Fibroblast of lung (primary cell): Measurements from ENCODE around the gene SORCS2. TPM values are rescaled to one million over a fixed set of nuclear protein-coding genes. Genes with fewer than 3 reads are reported as not detected.

Experiments used
- DNase-seq, 2 donors: peaks; one replicate each; pipeline versions ENCODE4 v3.0.0 to v3.0.0-alpha.2; 2010; ENCODE audit warnings: low read depth in 2 of 2
- H2AFZ ChIP-seq: 2 replicates; pipeline ENCODE4 v1.5.1; 2012; ENCODE audit warnings: low read length, control low read depth, inconsistent platforms
- H3K27ac ChIP-seq: 2 replicates; pipeline ENCODE4 v1.5.1; 2011; ENCODE audit warnings: low read length, control low read depth; ENCODE audit not compliant: insufficient read depth
- H3K27me3 ChIP-seq: 2 replicates; pipeline ENCODE4 v1.5.1; 2011; ENCODE audit warnings: mild to moderate bottlenecking, low read length; ENCODE audit not compliant: control insufficient read depth, insufficient read depth
- H3K36me3 ChIP-seq: 2 replicates; pipeline ENCODE4 v1.5.1; 2011; ENCODE audit warnings: low read length; ENCODE audit not compliant: control insufficient read depth, insufficient read depth
- H3K4me1 ChIP-seq: 2 replicates; pipeline ENCODE4 v1.5.1; 2011; ENCODE audit warnings: low read length; ENCODE audit not compliant: control insufficient read depth, insufficient read depth; ENCODE audit errors: extremely low read depth
- H3K4me2 ChIP-seq: 2 replicates; pipeline ENCODE4 v1.5.1; 2011; ENCODE audit warnings: low read length, control low read depth; ENCODE audit not compliant: insufficient read depth; ENCODE audit errors: extremely low read depth
- H3K4me3 ChIP-seq, 4 experiments: fragments of 200-600 bp in 1 of 4; sonication (generic) in 1 of 4; replicated peaks in 1 of 4; 2 replicates each; pipeline ENCODE4 v1.5.1; 2011 to 2016; ENCODE audit warnings: low read length in 4 of 4, low read depth in 3 of 4, mild to moderate bottlenecking in 3 of 4, control low read depth in 2 of 4, inconsistent platforms in 1 of 4, mixed read lengths in 1 of 4; ENCODE audit not compliant: insufficient read depth in 1 of 4; ENCODE audit errors: control extremely low read depth in 1 of 4
- H3K79me2 ChIP-seq: 2 replicates; pipeline ENCODE4 v1.5.1; 2012; ENCODE audit warnings: mild to moderate bottlenecking, low read length, inconsistent platforms; ENCODE audit not compliant: control insufficient read depth, insufficient read depth
- H3K9ac ChIP-seq: 2 replicates; pipeline ENCODE4 v1.5.1; 2011; ENCODE audit warnings: mild to moderate bottlenecking, low read length, control low read depth; ENCODE audit not compliant: insufficient read depth
- H3K9me3 ChIP-seq: 2 replicates; pipeline ENCODE4 v1.5.1; 2012; ENCODE audit warnings: low read depth, low read length; ENCODE audit not compliant: control insufficient read depth, insufficient read depth
- H4K20me1 ChIP-seq: 2 replicates; pipeline ENCODE4 v1.5.1; 2011; ENCODE audit warnings: low read length; ENCODE audit not compliant: control insufficient read depth, insufficient read depth; ENCODE audit errors: extremely low read depth
- EZH2 ChIP-seq: IDR thresholded peaks from 2 replicates; pipeline ENCODE4 v1.5.1; 2012; ENCODE audit warnings: low read length, control low read depth, mild to moderate bottlenecking; ENCODE audit errors: missing control alignments
- polyA plus RNA-seq, 2 donors: library from polyadenylated mRNA; depleted of rRNA in 1 of 2; stranded (reverse) in 1 of 2; unstranded in 1 of 2; fragments of >200 nt; gene quantifications; 2 replicates each; pipeline ENCODE4 v1.2.1, GENCODE V29; 2011 to 2012; ENCODE audit warnings: missing spikeins in 1 of 2
- total RNA-seq: library from RNA; depleted of rRNA; stranded (reverse); fragments of >200 nt; gene quantifications from 2 replicates; pipeline ENCODE4 v1.2.1, GENCODE V29; 2014
- TF ChIP-seq, protein P1 (sequence below), 2 donors: IDR thresholded peaks in 1 of 2; conservative IDR thresholded peaks in 1 of 2; 1 replicate in 1 of 2; 2 replicates in 1 of 2; pipeline ENCODE4 v1.5.1; 2011 to 2012; ENCODE audit warnings: low read length in 2 of 2, control low read depth in 1 of 2, inconsistent platforms in 1 of 2, low read depth in 1 of 2, mild to moderate bottlenecking in 1 of 2

Gene SORCS2
- total and polyA plus RNA-seq, 2 donors (not counting 1 experiment from before 2014, with no cell fraction given), result 0.17 to 0.41 TPM

- no peaks in the 10 kb centered on the region for H3K4me1 ChIP-seq
- H3K9ac ChIP-seq, result no peak overlapping the region
- no peak for TF ChIP-seq EZH2
- TF ChIP-seq, protein P1, sequence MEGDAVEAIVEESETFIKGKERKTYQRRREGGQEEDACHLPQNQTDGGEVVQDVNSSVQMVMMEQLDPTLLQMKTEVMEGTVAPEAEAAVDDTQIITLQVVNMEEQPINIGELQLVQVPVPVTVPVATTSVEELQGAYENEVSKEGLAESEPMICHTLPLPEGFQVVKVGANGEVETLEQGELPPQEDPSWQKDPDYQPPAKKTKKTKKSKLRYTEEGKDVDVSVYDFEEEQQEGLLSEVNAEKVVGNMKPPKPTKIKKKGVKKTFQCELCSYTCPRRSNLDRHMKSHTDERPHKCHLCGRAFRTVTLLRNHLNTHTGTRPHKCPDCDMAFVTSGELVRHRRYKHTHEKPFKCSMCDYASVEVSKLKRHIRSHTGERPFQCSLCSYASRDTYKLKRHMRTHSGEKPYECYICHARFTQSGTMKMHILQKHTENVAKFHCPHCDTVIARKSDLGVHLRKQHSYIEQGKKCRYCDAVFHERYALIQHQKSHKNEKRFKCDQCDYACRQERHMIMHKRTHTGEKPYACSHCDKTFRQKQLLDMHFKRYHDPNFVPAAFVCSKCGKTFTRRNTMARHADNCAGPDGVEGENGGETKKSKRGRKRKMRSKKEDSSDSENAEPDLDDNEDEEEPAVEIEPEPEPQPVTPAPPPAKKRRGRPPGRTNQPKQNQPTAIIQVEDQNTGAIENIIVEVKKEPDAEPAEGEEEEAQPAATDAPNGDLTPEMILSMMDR (conservative IDR thresholded peaks at IDR 0.05 in 1 of 2, IDR thresholded peaks at IDR 0.05 in 1 of 2; ENCODE audit: low read depth in 1 of 2, low read length in 2 of 2), result no peak
- no peaks in the 10 kb centered on the region for H4K20me1 ChIP-seq
- H3K36me3 ChIP-seq, result no peaks in the 10 kb centered on the region
- no peaks in the 10 kb centered on the region for H3K79me2 ChIP-seq
- no peaks in the 10 kb centered on the region for H3K9me3 ChIP-seq
- peak in 1 of 2 donors; percentile 84 for DNase-seq
- H3K27me3 ChIP-seq, result peaks cover 31% of the 10 kb centered on the region
- H3K4me3 ChIP-seq, result no peak overlapping the region
- H3K4me2 ChIP-seq, result no peak overlapping the region
- no peak overlapping the region for H2AFZ ChIP-seq
- no peak overlapping the region for H3K27ac ChIP-seq
These were observed 3.4 kb downstream of the SORCS2 start for GRCh38 chr4:7195546-7196287.

DNA sequence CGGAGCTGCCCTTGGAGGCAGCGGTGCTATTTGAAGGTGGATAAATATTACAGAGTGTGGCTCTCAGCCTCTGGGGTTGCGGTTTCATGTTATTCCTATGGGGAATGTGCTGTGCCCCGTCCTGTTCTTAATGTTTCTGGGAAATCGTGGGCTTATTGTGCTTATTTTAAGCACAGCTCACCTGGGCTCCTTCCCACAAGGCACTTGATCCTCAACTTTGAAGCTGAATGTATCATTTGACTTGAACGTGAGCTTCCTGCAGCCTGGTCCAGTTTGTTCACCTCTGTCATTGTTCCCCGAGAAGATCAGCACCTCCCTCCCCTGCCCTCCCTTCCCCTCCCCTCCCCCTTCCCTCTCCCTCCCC lies 3.9 kb downstream of the SORCS2 start:
- H3K4me3 ChIP-seq, result no peak overlapping the region
- H3K9me3 ChIP-seq, result no peaks in the 10 kb centered on the region
- no peaks in the 10 kb centered on the region for H4K20me1 ChIP-seq
- no peak for TF ChIP-seq EZH2
- TF ChIP-seq, protein P1 (conservative IDR thresholded peaks at IDR 0.05 in 1 of 2, IDR thresholded peaks at IDR 0.05 in 1 of 2; ENCODE audit: low read depth in 1 of 2, low read length in 2 of 2), result no peak
- H3K27me3 ChIP-seq, result peaks cover 30% of the 10 kb centered on the region
- H3K36me3 ChIP-seq, result no peaks in the 10 kb centered on the region
- H3K9ac ChIP-seq, result no peak overlapping the region
- H3K4me1 ChIP-seq, result no peaks in the 10 kb centered on the region
- no peak overlapping the region for H3K4me2 ChIP-seq
- no peak for DNase-seq
- H2AFZ ChIP-seq, result no peak overlapping the region
- no peaks in the 10 kb centered on the region for H3K79me2 ChIP-seq
- no peak overlapping the region for H3K27ac ChIP-seq

DNA sequence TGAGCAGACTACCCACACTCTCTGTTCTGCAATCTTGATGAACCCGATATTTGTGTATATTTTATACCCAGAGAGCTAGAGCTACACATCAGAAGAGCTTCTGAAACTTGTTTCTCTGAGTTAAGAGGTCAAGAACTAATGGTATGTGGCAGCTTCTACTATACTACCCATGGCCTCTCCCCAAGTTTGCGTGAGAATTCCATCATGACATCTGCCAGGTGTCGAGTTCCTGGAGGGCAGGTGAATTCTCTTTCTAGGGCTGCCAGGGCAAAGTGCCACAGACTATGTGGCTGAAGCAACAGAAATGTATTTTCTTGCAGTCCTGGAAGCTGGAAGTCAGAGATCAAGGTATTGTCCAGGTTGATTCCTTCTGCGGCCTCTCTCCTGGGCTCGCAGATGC lies 4.4 kb downstream of the SORCS2 start:
- no peaks in the 10 kb centered on the region for H4K20me1 ChIP-seq
- H3K4me2 ChIP-seq, result no peak overlapping the region
- no peak overlapping the region for H3K27ac ChIP-seq
- H3K9me3 ChIP-seq, result no peaks in the 10 kb centered on the region
- no peak for DNase-seq
- H3K27me3 ChIP-seq, result peaks cover 27% of the 10 kb centered on the region
- no peak overlapping the region for H3K4me3 ChIP-seq
- H3K4me1 ChIP-seq, result no peaks in the 10 kb centered on the region
- TF ChIP-seq, protein P1 (conservative IDR thresholded peaks at IDR 0.05 in 1 of 2, IDR thresholded peaks at IDR 0.05 in 1 of 2; ENCODE audit: low read depth in 1 of 2, low read length in 2 of 2), result no peak
- TF ChIP-seq EZH2, result no peak
- H3K79me2 ChIP-seq, result no peaks in the 10 kb centered on the region
- no peak overlapping the region for H3K9ac ChIP-seq
- H3K36me3 ChIP-seq, result no peaks in the 10 kb centered on the region
- no peak overlapping the region for H2AFZ ChIP-seq
